Mucosa of descending colon (tissue), 3 donors: ENCODE results near the gene KAT2A. TPM values are rescaled to one million over a fixed set of nuclear protein-coding genes. Genes with fewer than 3 reads are reported as not detected.

Experiments used
- ATAC-seq: fragments of 200-7000 bp; cut with Tn5 transposase; one replicate; pipeline ENCODE4 v1.9.1; 2020; ENCODE audit warnings: mild to moderate bottlenecking, moderate library complexity
- DNase-seq, 3 donors: peaks; one replicate each; pipeline ENCODE4 v3.0.0-alpha.2; 2020
- H3K36me3 ChIP-seq: fragments of 200-600 bp; one replicate; pipeline ENCODE4 v1.8.0; 2021; ENCODE audit warnings: low read depth, mild to moderate bottlenecking
- H3K4me1 ChIP-seq: fragments of 200-600 bp; one replicate; pipeline ENCODE4 v1.8.0; 2021; ENCODE audit warnings: low read depth, mild to moderate bottlenecking
- H3K4me3 ChIP-seq: fragments of 200-600 bp; one replicate; pipeline ENCODE4 v1.8.0; 2021; ENCODE audit warnings: mild to moderate bottlenecking
- H3K9me3 ChIP-seq: fragments of 200-600 bp; one replicate; pipeline ENCODE4 v1.8.0; 2021; ENCODE audit warnings: mild to moderate bottlenecking
- intact Hi-C, 2 donors: fragments of 100-400 bp; cut with DNase I in 1 of 2; cut with micrococcal nuclease in 1 of 2; formaldehyde crosslinking; loops; one replicate each; pipeline versions ENCODE4 v1.11.0 to v1.11.1; 2022; cut with DNase I, micrococcal nuclease
- total RNA-seq, 3 donors: library from RNA; stranded (reverse); fragmentation: NEBNext Ultra II Directional in 2 of 3; extraction: Animal tissue kit (Norgen Biotek cat#: 25700) in 2 of 3; gene quantifications; one replicate each; pipeline versions ENCODE4 v1.2.1 to v1.2.4, GENCODE V29; 2021 to 2023
- TF ChIP-seq, protein P1 (sequence below): fragments of 200-600 bp; IDR thresholded peaks from one replicate; pipeline ENCODE4 v1.8.0; 2022; ENCODE audit warnings: antibody characterized with exemption, mild to moderate bottlenecking
- donor health status: DM: no; HTN: no; CAD: no; lungs with moderate emphysema.
- donor health status: DM: no; HTN: no; CAD: no.
- donor health status: DM: no; HTN: yes; CAD: no.

The KAT2A gene
- total RNA-seq, 3 donors from 2014 or later, result 21.6 to 47.8 (median 31.4) TPM

DNA sequence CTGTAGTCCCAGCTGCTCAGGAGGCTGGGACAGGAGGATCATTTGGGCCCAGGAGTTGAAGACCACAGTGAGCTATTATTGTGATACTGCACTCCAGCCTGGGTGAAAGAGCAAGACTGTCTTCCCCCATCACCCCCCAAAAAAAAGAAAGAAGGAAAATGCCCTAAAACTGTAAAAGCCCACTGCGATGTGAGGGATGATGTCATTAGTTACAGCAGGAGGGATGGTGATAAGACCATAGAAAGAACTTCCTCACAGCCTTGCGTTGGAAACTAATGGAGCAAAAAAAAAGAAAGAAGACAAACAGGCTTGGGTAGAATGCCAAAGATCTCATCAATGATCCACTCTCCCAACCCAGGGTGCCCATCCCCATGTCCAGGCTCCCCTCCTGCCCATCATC lies 41.6 kb downstream of the KAT2A start:
- ATAC-seq, result no peak

DNA sequence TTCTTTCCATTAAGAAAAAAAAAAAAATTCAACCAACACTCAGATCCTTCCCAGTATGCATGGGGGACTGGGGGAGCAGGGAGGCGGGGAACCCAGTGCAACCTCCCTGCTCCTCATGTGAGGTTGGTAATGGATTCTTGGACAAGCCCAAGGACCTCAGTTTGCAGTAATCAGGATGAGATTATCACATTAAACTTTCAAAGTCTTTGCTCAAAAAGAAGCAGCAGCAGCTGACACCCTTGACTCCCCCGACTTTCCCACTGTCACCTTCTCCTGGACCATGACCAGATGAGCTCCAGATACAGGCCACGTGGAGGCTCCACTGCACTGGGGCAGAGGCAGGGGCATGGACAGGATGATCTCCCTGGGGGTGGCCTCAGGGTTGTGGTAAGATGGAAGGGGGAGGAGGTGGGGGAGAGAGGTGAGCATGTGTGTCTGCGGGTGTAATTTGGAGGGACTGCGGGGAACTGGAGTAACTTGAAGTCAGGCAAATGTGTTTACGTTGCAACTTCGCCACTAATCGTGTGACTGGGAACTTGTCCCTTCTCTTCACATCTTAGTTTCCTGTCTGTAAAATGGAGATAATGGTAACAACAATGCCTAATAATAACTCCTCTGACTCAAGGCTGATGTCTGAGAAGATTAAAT lies 42.6 kb downstream of the KAT2A start:
- Histone ChIP-seq H3K36me3 (no peaks in the 10 kb centered on the region), H3K4me3 (no peak overlapping the region), H3K4me1 (no peaks in the 10 kb centered on the region), H3K9me3 (no peaks in the 10 kb centered on the region)
- ATAC-seq, result no peak
- DNase-seq, result no peak
- TF ChIP-seq, protein P1, sequence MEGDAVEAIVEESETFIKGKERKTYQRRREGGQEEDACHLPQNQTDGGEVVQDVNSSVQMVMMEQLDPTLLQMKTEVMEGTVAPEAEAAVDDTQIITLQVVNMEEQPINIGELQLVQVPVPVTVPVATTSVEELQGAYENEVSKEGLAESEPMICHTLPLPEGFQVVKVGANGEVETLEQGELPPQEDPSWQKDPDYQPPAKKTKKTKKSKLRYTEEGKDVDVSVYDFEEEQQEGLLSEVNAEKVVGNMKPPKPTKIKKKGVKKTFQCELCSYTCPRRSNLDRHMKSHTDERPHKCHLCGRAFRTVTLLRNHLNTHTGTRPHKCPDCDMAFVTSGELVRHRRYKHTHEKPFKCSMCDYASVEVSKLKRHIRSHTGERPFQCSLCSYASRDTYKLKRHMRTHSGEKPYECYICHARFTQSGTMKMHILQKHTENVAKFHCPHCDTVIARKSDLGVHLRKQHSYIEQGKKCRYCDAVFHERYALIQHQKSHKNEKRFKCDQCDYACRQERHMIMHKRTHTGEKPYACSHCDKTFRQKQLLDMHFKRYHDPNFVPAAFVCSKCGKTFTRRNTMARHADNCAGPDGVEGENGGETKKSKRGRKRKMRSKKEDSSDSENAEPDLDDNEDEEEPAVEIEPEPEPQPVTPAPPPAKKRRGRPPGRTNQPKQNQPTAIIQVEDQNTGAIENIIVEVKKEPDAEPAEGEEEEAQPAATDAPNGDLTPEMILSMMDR, result no peak
- intact Hi-C loops, result no loop called here

More for the DNA sequence above, 41.6 kb downstream of the KAT2A start:
- Histone ChIP-seq H3K9me3 (no peaks in the 10 kb centered on the region), H3K4me1 (no peaks in the 10 kb centered on the region), H3K4me3 (no peak overlapping the region), H3K36me3 (no peaks in the 10 kb centered on the region)
- DNase-seq, result no peak
- intact Hi-C loops, result no loop called here
- TF ChIP-seq, protein P1, result no peak

DNA sequence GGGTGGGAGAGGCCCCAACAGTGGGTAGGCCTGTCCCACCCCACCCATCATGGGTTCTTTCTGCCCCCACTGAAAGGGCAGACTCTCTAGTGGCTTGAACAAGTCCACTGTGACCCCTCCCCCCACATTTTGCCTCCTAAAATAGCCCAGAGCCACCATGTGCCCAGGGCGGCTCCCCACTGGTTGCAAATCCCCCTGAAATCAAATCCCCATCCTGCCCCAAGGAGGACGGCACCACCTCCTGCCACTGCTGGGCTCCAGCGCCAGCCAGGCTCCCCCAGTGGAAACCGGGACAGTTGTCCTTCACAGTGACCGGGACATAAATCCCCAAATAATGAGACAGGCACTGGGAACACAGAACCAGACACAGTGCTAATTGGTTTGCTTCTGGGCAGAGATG lies 43.4 kb downstream of the KAT2A start:
- intact Hi-C loops, result no loop called here
- TF ChIP-seq, protein P1, result no peak
- DNase-seq, result no peak

DNA sequence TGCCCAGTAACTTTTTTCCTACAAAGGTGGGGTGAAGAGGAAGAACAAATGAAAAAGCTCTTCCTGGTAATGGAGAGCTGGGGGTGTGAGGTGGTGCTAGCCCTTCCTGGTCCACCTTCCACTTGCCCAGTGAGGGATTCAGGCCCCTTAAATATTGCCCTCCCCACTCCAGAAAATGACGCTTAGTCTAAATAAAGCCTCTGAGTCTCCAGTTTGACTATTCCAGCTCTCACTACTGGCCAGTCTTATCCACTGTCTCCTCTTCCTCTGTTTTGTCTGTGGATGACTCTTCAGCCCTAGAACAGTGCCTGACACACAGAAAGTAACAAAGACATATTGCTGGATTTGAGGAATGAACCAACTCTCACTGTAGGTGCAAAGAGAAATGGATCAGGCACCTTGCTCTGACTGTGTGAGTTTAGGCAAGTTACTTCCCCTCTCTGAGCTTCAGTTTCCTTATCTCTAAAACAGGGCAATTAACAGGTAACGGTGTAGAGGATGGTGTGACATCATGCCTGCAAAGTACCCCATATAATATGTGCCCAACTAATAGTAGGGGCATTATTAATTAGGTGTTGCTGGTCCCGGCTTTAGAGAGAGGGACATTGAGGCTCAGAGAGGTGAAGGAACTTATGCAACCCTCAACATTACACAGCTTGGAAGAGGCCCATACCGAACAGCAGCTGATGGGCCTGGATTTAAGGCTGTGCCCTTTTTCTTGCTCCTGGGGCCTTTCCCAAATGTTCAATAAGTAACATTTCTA lies 44.2 kb downstream of the KAT2A start:
- Histone ChIP-seq H3K4me3 (no peak overlapping the region), H3K9me3 (no peaks in the 10 kb centered on the region), H3K36me3 (no peaks in the 10 kb centered on the region), H3K4me1 (peaks cover 4% of the 10 kb centered on the region)
- DNase-seq (no peak), ATAC-seq (no peak)
- intact Hi-C loops, result no loop called here
- TF ChIP-seq, protein P1, result no peak

More for the DNA sequence above, 43.4 kb downstream of the KAT2A start:
- H3K36me3 ChIP-seq, result no peaks in the 10 kb centered on the region
- H3K4me3 ChIP-seq, result no peak overlapping the region
- no peaks in the 10 kb centered on the region for H3K4me1 ChIP-seq
- ATAC-seq, result no peak
- H3K9me3 ChIP-seq, result no peaks in the 10 kb centered on the region

DNA sequence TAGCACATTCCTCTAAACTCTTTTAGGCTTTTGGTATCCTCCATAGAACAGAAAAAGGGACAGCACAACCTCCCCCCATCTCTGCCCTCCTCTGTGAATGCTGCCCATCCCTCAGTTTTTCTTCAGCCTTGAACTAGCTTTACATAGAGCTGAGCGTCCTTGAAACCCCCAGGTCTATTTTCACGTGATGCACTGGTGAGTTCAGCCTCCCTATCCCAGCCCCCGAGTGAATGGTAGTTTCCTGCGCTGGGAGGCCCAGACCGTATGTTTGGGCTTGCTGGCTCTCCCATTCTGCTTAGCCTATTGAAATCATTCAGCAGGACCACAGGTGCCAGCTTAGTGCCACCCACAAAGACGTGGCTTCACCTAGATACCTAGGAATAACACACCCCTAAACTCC lies 45.4 kb downstream of the KAT2A start:
- Histone ChIP-seq H3K4me3 (no peak overlapping the region), H3K4me1 (peaks cover 4% of the 10 kb centered on the region), H3K36me3 (no peaks in the 10 kb centered on the region), H3K9me3 (no peaks in the 10 kb centered on the region)
- TF ChIP-seq, protein P1, result no peak
- ATAC-seq, result no peak
- DNase-seq, result peak in 1 of 3 donors; percentile 5
- intact Hi-C loops, result no loop called here
